OCI-M1 (cell line): ENCODE data around the gene CASD1.

Source experiments
- DNase-seq: peaks from one replicate; lab custom pipeline; 2025; lab: John Stamatoyannopoulos, UW

Gene CASD1

DNA sequence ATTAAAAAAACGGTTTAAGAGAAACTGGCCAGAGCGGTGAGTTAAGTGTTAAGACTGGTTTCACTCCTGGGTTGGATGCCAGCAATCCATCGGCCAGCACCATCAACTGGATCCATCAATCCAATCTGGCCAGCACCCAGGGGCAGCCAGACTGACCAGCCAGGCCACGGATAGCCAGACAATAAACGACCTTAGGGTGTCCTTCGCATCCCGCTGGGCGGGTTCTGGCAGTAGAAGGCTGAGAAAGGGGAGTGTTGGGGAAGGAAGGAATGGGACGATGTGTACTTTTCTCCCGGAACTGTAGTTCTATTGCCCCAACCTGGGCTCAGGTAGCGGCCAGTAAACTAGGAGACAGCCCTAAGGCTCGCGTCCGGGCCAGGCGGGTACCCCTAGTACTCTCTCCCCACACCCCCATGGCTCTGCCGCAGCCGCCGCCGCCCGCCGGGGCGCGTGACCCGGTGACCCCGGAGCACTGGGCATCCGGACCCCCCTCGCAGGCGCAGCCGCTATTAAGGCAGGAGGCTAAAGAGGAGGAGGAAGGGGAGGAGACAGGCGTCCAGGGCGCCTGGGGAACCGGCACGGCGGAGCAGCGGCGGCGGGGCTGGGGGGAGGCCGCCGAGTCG is at the start of gene CASD1:
TSS of gene CASD1 (plus strand) at position 546 of the 623 bp plus-strand sequence. CDS start 276 bp downstream, outside the sequence.
- no peak for DNase-seq

DNA sequence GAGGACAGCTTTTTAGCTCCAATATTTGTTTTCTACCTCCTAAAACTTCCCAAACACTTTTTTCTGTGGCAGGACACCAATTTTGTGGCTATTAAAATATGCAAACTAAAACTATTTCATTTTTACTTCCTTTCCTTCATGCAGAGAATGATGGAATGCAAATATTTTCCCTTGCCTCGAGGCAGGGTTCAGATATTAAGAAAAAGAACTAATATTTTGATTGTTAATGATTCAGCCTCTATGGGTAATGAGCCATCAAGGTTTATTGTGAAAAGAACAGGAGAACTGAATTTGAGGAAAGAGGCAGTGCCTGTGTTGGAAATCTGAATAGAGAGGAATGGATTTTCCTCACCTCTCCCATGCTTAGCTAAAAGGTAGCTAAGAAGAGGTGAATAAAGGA is 43.1 kb upstream of the CASD1 start:
- no peak for DNase-seq

GRCh38 chr7:94471604-94472003 is 38.0 kb upstream of the CASD1 start:
- no peak for DNase-seq

DNA sequence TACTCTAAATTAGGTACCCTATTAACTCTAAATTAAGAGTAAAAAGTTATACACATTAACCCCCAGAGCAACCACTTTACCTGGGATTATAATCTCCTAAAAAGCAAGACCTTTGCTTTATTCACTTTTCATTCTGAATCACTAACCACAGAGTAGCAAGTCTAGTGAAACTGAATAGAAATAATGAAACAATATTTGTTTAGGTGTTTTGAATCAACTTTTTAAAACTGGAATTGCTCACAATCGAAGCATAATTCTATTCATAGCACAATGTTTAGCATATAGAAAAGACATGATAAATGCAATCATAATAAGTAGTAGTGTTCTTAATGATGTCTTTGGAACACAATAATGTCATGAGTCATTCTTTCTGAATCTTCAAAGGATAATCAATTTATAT is 37.0 kb upstream of the CASD1 start:
- DNase-seq, result no peak

DNA sequence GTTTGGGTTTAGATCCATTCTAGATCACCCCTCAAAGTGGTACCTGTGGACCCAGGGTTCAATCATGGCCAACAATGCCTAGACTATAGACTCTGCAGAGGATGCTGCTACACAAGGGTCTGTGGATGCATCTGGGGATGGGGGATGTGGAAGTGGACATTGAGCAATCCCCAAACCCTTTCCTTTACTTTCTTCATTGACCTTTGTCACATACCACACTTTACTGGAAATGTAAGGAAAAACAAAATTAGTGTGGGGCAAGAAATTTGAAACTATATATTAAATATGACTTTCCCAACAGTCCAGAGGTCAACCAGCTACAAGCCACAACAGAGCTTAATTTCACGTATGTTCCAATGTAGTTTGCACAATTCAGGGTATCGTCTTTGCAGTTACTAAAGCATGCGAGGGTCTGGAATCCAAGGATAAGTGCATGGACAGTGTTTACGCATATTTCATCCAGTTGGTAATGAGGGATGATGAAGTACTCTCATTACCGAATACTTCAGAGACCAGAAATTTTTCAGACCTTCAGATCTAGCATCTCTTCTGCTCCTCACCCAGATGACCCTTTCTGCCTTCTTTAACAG is 33.3 kb upstream of the CASD1 start:
- no peak for DNase-seq

GRCh38 chr7:94477878-94478277 is 31.7 kb upstream of the CASD1 start:
- DNase-seq, result no peak

DNA sequence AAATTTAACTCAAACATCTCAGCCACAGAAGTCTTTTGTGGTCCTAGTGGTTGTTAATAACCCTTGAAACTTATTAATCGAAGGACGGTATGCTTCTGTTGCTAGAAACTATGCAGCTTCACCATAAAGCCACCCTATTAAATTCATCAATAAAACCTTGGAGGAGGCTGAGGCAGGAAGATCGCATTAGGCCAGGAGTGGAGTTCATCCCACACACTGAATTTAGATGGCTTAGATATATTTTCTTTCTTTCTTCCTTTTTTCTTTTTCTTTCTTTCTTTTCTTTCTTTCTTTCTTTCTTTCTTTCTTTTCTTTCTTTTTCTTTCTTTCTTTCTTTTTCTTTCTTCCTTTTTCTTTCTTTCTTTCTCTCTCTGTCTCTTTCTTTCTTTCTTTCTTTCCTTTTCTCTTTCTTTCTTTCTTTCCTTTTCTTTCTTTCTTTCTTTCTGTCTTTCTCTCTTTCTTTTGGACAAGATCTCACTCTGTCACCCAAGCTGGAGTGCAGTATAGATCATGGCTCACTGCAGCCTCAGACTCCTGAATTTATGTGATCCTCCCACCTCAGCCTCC is 30.9 kb upstream of the CASD1 start:
- DNase-seq, result no peak

DNA sequence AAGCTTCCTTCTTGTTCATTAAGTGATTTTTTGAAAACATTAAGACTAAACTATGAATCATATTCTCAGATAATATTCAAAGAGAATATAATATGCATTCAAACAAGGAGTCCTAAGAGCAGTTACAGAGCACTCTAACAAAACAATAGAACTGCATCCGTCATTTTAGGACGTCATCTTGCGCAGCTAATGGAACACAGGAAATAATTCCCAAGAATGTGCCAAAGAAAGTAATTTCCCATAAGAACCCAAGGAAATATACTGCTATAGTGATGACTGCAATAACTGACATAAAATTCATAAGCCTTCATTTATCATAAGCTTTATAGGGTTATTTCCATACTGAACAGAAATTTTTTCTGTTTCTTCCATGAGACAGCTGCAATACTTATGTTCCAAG is 28.3 kb upstream of the CASD1 start:
- DNase-seq, result no peak

GRCh38 chr7:94482796-94483195 is 26.8 kb upstream of the CASD1 start:
- no peak for DNase-seq

DNA sequence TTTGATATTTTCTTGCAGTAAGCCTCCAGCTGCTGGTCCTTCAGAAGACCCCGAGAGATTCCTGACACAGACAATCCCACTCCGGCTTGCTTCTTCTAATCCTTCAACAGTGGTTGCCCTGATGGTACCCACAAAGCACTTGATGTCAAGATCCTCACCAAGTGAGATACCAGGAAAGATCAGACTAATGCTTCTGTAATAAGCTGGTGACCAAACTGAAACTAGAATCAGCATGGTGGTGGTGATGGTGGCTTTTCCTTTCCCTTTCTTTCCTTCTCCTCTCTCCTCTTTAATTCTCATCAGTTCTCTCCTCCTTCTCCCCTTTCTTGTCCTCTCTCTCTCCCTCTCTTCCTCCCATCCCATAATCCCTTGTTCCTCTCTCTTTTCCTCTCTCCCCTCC is 25.8 kb upstream of the CASD1 start:
- DNase-seq, result no peak

DNA sequence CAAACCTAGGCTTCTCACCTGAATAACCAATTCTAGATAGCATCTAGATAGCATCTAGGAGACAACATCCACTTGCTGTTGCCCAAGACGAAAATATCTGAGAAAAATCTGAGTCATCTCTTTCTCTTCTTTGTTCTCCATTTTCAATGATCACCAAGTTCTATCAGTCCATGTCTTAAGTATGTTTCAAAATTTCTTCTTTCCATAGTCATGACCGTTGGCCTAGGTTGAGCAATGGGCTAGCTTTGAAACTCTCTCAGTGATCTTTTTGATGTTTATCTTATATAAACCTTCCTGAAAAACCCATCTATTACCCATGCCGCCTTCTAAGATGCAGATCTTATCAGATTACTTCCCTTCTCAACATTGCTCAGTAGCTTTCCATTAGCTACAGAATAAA is 23.4 kb upstream of the CASD1 start:
- no peak for DNase-seq

DNA sequence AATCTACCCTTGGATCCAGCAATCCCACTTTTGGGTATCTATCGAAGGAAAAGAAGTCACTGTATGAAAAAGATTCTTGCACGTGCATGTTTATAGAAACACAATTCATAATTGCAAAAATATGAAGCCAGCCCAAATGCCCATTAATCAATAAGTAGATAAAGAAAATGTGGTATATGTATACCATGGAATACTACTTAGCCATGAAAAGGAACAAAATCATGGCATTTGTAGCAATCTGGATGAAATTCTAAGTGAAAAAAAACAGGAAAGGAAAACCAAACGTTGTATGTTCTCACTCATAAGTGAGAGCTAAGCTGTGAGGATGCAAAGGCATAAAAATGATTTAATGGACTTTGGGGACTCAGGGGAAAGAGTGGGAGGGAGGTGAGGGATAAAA is 18.2 kb upstream of the CASD1 start:
- DNase-seq, result no peak

- no peak for DNase-seq
These were observed 17.0 kb upstream of the CASD1 start for GRCh38 chr7:94492601-94493000.

DNA sequence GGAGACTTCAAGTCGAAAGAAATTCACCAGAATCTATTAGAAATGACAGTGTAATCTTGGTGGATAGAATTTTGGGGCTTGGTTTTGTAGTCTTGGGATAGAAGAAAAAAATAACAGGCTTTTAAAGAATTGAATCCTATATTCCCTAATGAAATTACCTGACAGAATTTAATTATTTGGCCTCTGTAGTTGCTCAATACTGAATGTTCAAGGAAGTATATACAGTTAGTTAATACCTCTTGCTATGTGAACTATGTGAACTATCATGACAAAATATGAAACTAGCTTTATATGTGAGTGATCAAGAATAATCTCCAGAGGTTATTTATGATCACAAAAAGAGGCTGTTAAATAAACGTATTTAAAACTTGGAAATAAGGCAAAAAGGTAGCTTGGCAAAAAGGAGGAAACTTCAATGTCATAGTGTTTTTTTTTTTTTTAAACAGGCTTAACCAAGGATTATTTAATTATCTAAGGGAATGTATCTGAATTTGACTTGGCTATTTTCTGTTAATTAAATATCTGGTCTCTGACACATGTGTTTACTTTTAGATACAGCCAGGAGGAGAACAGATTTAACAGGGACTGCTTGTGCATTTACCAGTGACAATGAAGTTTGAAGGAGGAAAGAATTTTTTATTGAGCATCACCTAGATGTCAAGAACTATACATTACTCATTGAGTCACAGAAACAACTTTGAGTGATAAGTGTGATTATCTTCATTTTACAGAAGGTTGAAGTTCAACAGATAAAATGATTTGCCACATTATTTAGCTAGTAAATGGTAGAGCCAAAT is 11.5 kb upstream of the CASD1 start:
- DNase-seq, result no peak

- DNase-seq, result no peak
These were observed 10.7 kb upstream of the CASD1 start for GRCh38 chr7:94498918-94499317.

DNA sequence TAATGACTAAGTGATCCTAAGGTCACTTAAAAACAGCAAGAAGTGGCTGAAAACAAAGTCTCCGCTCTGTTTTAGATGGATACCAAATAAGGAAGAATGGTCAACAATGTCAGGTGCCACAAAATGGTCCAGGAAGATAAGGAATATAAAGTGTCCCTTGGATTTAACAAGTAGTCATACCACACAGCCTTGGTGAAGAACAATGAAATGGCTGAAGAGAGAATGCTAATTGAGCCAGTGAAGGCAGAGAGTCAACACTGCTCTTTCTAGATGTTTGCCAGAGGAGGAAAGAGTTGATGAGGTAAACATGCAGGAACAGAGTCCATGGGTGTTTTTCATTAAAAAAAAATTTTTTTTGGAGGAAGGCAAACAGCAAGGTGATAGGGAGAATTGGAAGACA is 2.1 kb upstream of the CASD1 start:
- no peak for DNase-seq

GRCh38 chr7:94507962-94508361 is 1.6 kb upstream of the CASD1 start:
- DNase-seq, result no peak

- DNase-seq, result peak; percentile 90
These were observed 425 bp downstream of the CASD1 start for GRCh38 chr7:94509887-94510581.

DNA sequence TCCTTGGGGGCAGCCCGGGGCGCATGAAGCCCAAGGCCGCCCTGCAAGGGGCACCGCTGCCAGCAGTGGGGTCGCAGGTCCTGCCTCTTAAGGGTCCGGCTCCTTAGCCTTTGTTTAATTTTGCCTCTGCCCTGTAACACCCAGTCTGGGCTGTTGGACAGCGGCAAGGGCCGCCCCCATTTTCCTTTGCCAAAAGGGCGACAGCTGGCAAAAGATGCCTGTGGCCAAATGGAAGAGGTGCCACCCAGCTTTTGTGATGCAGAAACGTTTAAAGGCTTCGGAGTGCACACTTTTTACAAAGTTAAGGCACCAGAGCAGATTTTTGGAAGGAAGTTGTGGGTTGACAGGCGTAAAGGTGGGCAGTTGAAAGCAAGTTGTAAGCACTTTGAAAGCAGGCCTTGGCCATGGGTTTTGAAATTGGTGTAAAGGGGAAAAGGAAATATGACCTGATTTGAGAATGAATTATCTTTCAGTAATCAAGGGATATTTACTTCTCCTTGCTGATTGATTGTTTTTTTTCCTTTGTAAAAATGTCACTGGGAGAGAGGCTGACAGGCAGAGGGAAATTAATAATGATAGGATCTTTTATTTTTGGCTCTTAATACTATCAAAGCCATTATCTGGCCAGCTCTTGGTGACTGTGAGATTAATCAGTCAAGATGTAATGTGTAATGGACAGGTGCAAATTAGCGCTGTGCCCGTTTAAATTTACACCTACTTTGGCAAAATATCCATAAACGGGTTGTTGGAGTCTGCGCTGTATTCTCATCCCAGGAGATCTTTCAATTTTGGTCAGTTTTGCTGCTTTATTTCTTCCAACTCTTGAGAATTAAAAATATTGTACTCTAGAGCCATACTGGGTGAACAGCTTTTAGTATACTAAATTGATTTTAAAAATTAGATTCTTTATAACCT is 1.2 kb downstream of the CASD1 start:
- DNase-seq, result peak; percentile 79

DNA sequence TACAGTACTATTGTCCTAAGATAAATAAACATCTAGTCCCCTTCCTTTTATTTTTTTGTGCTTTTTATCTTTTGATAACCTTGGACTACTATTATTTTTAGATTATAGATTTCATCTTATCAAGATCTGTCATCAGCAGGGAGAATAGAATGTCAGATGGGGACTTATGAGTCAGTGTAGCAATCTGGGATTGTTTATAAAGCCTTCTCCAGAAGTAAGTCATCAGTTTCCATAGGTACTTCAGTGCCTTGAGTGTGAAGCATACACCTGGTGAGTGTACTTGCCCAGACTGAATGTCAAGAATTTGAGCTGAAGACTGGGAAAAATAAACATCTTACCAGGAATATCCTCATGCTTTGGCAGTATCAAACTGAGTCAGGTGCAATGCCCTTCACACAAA is 2.1 kb downstream of the CASD1 start:
- no peak for DNase-seq
